HepG2 (cell line): ENCODE measurements around the gene HDAC4. TPM values are rescaled to one million over a fixed set of nuclear protein-coding genes. Genes with fewer than 3 reads are reported as not detected.

Experiments used
- ATAC-seq: fragments of 200-7000 bp; cut with Tn5 transposase; 3 replicates; pipeline ENCODE4 v1.9.1; 2020; ENCODE audit warnings: mild to moderate bottlenecking, moderate library complexity
- BruUV-seq: library from RNA; stranded (reverse); fragments of 400-500 nt; replicated peaks from 2 replicates; lab custom pipeline; 2021; lab: Mats Ljungman, UMichigan
- CTCF ChIA-PET: fragments of 300-600 bp; formaldehyde crosslinking; extraction: SDS; loops from one replicate; lab custom pipeline; 2021; ENCODE audit warnings: low total read pairs, inconsistent platforms, low intra/inter-chr PET ratio; lab: Yijun Ruan, JAX
- POLR2A ChIA-PET: fragments of 350-600 bp; sonication (Branson Sonifier 250); formaldehyde crosslinking; loops from one replicate; lab custom pipeline; 2020; ENCODE audit warnings: antibody characterized with exemption, inconsistent platforms; lab: Yijun Ruan, JAX
- DNase-seq: peaks from one replicate; pipeline ENCODE4 v3.0.0-alpha.2; 2015; ENCODE audit warnings: low spot score
- FAIRE-seq: peaks from 3 replicates; lab custom pipeline; 2011; peaks lifted over from hg19 to GRCh38; lab: Jason Lieb, UNC
- H2AFZ ChIP-seq: one replicate; pipeline ENCODE4 v1.6.1; 2011; ENCODE audit warnings: low read length, inconsistent platforms
- H3K27ac ChIP-seq: fragments of 300-600 bp; 3 replicates; pipeline ENCODE4 v1.8.0; 2011; ENCODE audit warnings: mixed run types, mild to moderate bottlenecking, mixed read lengths, low read length, inconsistent platforms; ENCODE audit not compliant: insufficient read depth; ENCODE audit errors: extremely low read length
- H3K27me3 ChIP-seq, 2 experiments: fragments of 200-600 bp in 1 of 2; 2 replicates in 1 of 2; 3 replicates in 1 of 2; pipeline versions ENCODE4 v1.6.0 to v1.8.0; 2011; ENCODE audit warnings: low read length in 2 of 2, mild to moderate bottlenecking in 2 of 2, moderate library complexity in 2 of 2, inconsistent platforms in 1 of 2; ENCODE audit not compliant: insufficient read depth in 2 of 2, control insufficient read depth in 1 of 2
- H3K36me3 ChIP-seq, 2 experiments: fragments of 200-600 bp in 1 of 2; replicated peaks in 1 of 2; 2 replicates in 1 of 2; 3 replicates in 1 of 2; pipeline versions ENCODE4 v1.5.1 to v1.8.0; 2011; ENCODE audit warnings: low read length in 2 of 2, inconsistent platforms in 1 of 2; ENCODE audit not compliant: insufficient read depth in 2 of 2, control insufficient read depth in 1 of 2
- H3K4me1 ChIP-seq: 2 replicates; pipeline ENCODE4 v1.5.1; 2012; ENCODE audit warnings: low read length, inconsistent platforms; ENCODE audit not compliant: insufficient read depth
- H3K4me2 ChIP-seq: 2 replicates; pipeline ENCODE4 v1.6.0; 2011; ENCODE audit warnings: low read depth, low read length, inconsistent platforms
- H3K4me3 ChIP-seq, 3 experiments: fragments of 200-600 bp in 1 of 3; sonication (generic), shearing (Covaris generic) in 1 of 3; replicated peaks in 1 of 3; 2 replicates each; pipeline ENCODE4 v1.5.1; 2011 to 2016; ENCODE audit warnings: low read length in 3 of 3, inconsistent platforms in 2 of 3, low read depth in 2 of 3, mild to moderate bottlenecking in 2 of 3, control low read depth in 1 of 3, mixed read lengths in 1 of 3; ENCODE audit not compliant: insufficient read depth in 1 of 3
- H3K79me2 ChIP-seq: one replicate; pipeline ENCODE4 v1.6.1; 2011; ENCODE audit warnings: low read length, inconsistent platforms; ENCODE audit not compliant: insufficient read depth
- H3K9ac ChIP-seq: 2 replicates; pipeline ENCODE4 v1.6.0; 2011; ENCODE audit warnings: mild to moderate bottlenecking, low read depth, low read length, inconsistent platforms; ENCODE audit not compliant: insufficient read depth
- H3K9me3 ChIP-seq: 2 replicates; pipeline ENCODE4 v1.5.1; 2012; ENCODE audit warnings: mild to moderate bottlenecking, low read length
- H4K20me1 ChIP-seq: 2 replicates; pipeline ENCODE4 v1.6.0; 2011; ENCODE audit warnings: inconsistent platforms, mild to moderate bottlenecking, low read length, moderate library complexity; ENCODE audit not compliant: insufficient read depth
- FOXO1 ChIP-seq: sonication (generic); formaldehyde crosslinking; IDR thresholded peaks from 2 replicates; pipeline ENCODE4 v1.4.0; 2020; ENCODE audit warnings: missing genetic modification reagents
- KDM1A ChIP-seq: IDR thresholded peaks from 2 replicates; pipeline ENCODE4 v1.6.1; 2016; ENCODE audit warnings: missing compliant biosample characterization
- POLR2G ChIP-seq: fragments of 200-400 bp; formaldehyde crosslinking; IDR thresholded peaks from 2 replicates; pipeline ENCODE4 v1.6.1; 2018; ENCODE audit warnings: mild to moderate bottlenecking, low read depth, low read length, moderate library complexity
- RBM39 ChIP-seq: fragments of 200-400 bp; formaldehyde crosslinking; IDR thresholded peaks from one replicate; pipeline ENCODE4 v1.6.1; 2018; ENCODE audit warnings: antibody characterized with exemption, mild to moderate bottlenecking, low read depth, low read length; ENCODE audit not compliant: poor library complexity, severe bottlenecking
- ZNF275 ChIP-seq: sonication (generic); formaldehyde crosslinking; IDR thresholded peaks from 2 replicates; pipeline ENCODE4 v1.8.0; 2022; ENCODE audit warnings: missing genetic modification reagents, mild to moderate bottlenecking, inconsistent platforms, borderline replicate concordance
- ZNF431 ChIP-seq: sonication (generic); formaldehyde crosslinking; IDR thresholded peaks from 2 replicates; pipeline ENCODE4 v1.9.0; 2022; ENCODE audit warnings: missing genetic modification reagents, low read depth, mild to moderate bottlenecking, borderline replicate concordance
- ZNF7 ChIP-seq: IDR thresholded peaks from 2 replicates; pipeline ENCODE4 v1.6.1; 2016; ENCODE audit warnings: missing biosample characterization, missing genetic modification reagents
- WGBS: methylation state at CpG from one replicate; pipeline ENCODE4 v1.1.6; 2017; ENCODE audit warnings: low lambda C conversion rate; 5-methylcytosine and 5-hydroxymethylcytosine counted together
- in situ Hi-C: cut with HindIII; loops from 2 replicates; pipeline ENCODE4 v1.10.0; 2017; ENCODE audit warnings: low pct_unique_long_range_greater_than_20kb; ENCODE audit not compliant: extremely low pct_ligation_motif_present
- intact Hi-C: fragments of 100-400 bp; cut with micrococcal nuclease; formaldehyde crosslinking; loops from one replicate; pipeline ENCODE4 v1.10.0; 2022; ENCODE audit not compliant: unreplicated experiment
- polyA plus RNA-seq, 8 experiments: library from polyadenylated mRNA; depleted of rRNA in 3 of 8; stranded (reverse) in 7 of 8; unstranded in 1 of 8; fragments of >200 nt; fragmentation: Illumina TruSeq in 4 of 8; extraction: Trizol in 4 of 8; gene quantifications; 2 replicates each; pipeline versions ENCODE4 v1.2.1 to v1.2.3, GENCODE V29; 2011 to 2016; ENCODE audit warnings: low read depth in 4 of 8, missing spikeins in 1 of 8, mixed read lengths in 1 of 8; ENCODE audit not compliant: insufficient read depth in 1 of 8
- total RNA-seq, 5 experiments: library from RNA; depleted of rRNA; stranded (reverse); fragments of >200 nt; fragmentation: Illumina TruSeq; extraction: Trizol; gene quantifications; 2 replicates each; pipeline ENCODE4 v1.2.3, GENCODE V29; 2016; ENCODE audit warnings: low read depth in 1 of 5
- TF ChIP-seq, protein P1 (sequence below): sonication (generic); formaldehyde crosslinking; IDR thresholded peaks from 2 replicates; pipeline ENCODE4 v1.8.0; 2022; ENCODE audit warnings: mild to moderate bottlenecking, missing genetic modification reagents
- TF ChIP-seq, protein P2 (sequence below): sonication (generic); formaldehyde crosslinking; IDR thresholded peaks from 2 replicates; pipeline ENCODE4 v1.4.0; 2020; ENCODE audit warnings: missing genetic modification reagents

The HDAC4 gene
- total and polyA plus RNA-seq, 2 of the 13 experiments (the other 11 are each of a cell fraction or from before 2014, with no cell fraction given): 10.1 to 11.5 TPM

- H3K36me3 ChIP-seq: peaks cover 2 to 3% of the 10 kb centered on the region in 2 experiments; a peak in 3 of 5 replicates
- DNase-seq (no peak), ATAC-seq (no peak), FAIRE-seq (no peak)
- H3K4me3 ChIP-seq: no peak overlapping the region
- H3K27me3 ChIP-seq: no peaks in the 10 kb centered on the region
- no peaks in the 10 kb centered on the region; the same call in 1 of the 2 replicates for H3K4me1 ChIP-seq
- no peaks in the 10 kb centered on the region for H3K9me3 ChIP-seq
- peaks cover 26% of the 10 kb centered on the region; the same call in 1 of the 2 replicates for H4K20me1 ChIP-seq
- H3K27ac ChIP-seq: no peak overlapping the region
- 95% methylated on average over 23 of the region's 23 CpGs for WGBS
- TF ChIP-seq ZNF7 (CRISPR knock-in tag) (no peak), ZNF431 (CRISPR knock-in tag) (no peak), FOXO1 (CRISPR knock-in tag) (no peak), KDM1A (CRISPR knock-in tag) (no peak), RBM39 (no peak), ZNF275 (CRISPR knock-in tag) (no peak), POLR2G (no peak)
- TF ChIP-seq, protein P1, sequence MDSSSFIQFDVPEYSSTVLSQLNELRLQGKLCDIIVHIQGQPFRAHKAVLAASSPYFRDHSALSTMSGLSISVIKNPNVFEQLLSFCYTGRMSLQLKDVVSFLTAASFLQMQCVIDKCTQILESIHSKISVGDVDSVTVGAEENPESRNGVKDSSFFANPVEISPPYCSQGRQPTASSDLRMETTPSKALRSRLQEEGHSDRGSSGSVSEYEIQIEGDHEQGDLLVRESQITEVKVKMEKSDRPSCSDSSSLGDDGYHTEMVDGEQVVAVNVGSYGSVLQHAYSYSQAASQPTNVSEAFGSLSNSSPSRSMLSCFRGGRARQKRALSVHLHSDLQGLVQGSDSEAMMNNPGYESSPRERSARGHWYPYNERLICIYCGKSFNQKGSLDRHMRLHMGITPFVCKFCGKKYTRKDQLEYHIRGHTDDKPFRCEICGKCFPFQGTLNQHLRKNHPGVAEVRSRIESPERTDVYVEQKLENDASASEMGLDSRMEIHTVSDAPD: no peak
- TF ChIP-seq, protein P2, sequence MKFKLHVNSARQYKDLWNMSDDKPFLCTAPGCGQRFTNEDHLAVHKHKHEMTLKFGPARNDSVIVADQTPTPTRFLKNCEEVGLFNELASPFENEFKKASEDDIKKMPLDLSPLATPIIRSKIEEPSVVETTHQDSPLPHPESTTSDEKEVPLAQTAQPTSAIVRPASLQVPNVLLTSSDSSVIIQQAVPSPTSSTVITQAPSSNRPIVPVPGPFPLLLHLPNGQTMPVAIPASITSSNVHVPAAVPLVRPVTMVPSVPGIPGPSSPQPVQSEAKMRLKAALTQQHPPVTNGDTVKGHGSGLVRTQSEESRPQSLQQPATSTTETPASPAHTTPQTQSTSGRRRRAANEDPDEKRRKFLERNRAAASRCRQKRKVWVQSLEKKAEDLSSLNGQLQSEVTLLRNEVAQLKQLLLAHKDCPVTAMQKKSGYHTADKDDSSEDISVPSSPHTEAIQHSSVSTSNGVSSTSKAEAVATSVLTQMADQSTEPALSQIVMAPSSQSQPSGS (CRISPR knock-in tag): no peak
- no peak overlapping the region for H3K4me2 ChIP-seq
- H3K9ac ChIP-seq: no peak overlapping the region
- ChIA-PET CTCF (no interaction called here), POLR2A (no interaction called here)
- no TSS peak for BruUV-seq
- intact Hi-C loops: no loop called here
- peaks cover 39% of the 10 kb centered on the region for H3K79me2 ChIP-seq
- no peak overlapping the region for H2AFZ ChIP-seq
- in situ Hi-C loops: no loop called here
Measured at GRCh38 chr2:239343946-239344856, 56.6 kb downstream of the HDAC4 start.
